Left colon (tissue), 2 donors: ENCODE results near the gene SORBS1. TPM values are rescaled to one million over a fixed set of nuclear protein-coding genes. Genes with fewer than 3 reads are reported as not detected.

Experiments used
- ATAC-seq: fragments of 200-7000 bp; cut with Tn5 transposase; one replicate; pipeline ENCODE4 v1.9.1; 2020; ENCODE audit warnings: mild to moderate bottlenecking, moderate library complexity
- DNase-seq, 2 donors: peaks; one replicate each; pipeline ENCODE4 v3.0.0-alpha.2; 2020
- intact Hi-C, 2 donors: fragments of 100-400 bp; cut with DNase I in 1 of 2; cut with micrococcal nuclease in 1 of 2; formaldehyde crosslinking; loops; one replicate each; pipeline versions ENCODE4 v1.11.2 to v1.14.0; 2022; cut with DNase I, micrococcal nuclease
- total RNA-seq, 2 donors: library from RNA; stranded (reverse); fragmentation: NEBNext Ultra II Directional; extraction: Animal tissue kit (Norgen Biotek cat#: 25700); gene quantifications; one replicate each; pipeline ENCODE4 v1.2.1, GENCODE V29; 2021
- donor health status: DM: no; HTN: no; CAD: no.
- donor health status: DM: yes; HTN: yes; CAD: no.

SORBS1 gene
- total RNA-seq, 2 donors from 2014 or later: 20.6 to 120 TPM

DNA sequence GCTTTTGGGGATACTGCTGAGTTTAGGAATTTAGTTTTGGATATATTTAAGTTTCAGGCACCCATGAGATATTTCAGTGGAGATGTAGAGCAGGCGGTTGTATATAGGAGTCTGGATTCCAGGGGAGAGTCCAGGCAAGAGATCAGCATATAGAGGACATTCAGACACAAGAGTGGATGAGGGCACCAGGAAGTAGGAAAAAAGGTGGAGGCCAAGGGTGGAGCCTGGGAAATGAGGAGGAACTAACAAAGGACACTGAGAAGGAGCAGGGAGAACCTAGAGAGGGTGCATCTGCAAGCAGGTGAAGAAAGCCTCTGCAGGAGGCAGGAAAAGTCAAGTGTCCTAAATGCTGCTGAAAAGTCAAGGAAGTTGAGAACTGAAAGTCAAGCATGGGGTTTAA lies 257.2 kb downstream of the SORBS1 start:
- peak; percentile 67 for ATAC-seq
- DNase-seq: peak in 1 of 2 donors; percentile 40
- intact Hi-C loops: no loop called here

DNA sequence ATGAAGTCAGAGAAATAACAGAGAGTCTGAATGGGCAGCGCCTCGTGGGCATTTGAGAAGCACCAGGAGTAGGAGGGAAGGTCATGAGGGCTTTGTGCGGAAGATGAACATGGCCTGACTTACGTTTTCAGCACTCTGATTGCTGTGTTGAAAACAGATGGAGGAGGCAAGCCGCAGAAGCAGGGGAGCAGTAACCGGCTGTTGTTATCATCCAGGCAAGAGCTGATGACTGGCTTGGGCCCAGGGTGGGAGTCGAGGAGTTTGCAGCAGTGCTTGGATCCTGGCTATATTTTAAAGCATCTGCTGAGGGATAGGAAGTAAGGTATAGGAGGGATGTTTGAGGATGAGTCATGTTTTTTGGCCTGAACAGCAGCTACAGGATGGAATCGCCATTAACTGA lies 257.6 kb downstream of the SORBS1 start:
- intact Hi-C loops: no loop called here
- ATAC-seq (no peak), DNase-seq (no peak)

DNA sequence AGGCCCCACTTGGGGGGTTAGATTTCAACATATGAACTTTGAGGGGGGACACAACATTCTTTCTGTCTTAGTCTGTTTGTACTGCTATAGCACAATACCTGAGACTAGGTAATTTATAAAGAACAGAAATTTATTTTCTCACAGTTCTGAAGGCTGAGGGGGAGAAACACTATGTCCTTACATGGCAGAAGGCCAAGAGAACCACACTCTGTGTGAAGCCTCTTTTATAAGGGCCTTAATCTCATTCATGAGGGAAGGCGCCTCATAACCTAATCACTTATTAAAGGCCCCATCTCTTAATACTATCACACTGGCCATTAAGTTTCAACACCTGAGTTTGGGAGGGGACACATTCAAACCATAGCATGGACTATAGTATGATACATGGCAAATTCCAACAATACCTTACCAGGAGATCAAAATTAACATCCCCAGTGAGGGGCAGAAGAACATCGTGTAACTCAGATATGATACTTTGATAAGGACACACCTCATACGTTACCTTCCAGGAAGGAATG lies 261.1 kb downstream of the SORBS1 start:
- intact Hi-C loops: no loop called here
- ATAC-seq: no peak

DNA sequence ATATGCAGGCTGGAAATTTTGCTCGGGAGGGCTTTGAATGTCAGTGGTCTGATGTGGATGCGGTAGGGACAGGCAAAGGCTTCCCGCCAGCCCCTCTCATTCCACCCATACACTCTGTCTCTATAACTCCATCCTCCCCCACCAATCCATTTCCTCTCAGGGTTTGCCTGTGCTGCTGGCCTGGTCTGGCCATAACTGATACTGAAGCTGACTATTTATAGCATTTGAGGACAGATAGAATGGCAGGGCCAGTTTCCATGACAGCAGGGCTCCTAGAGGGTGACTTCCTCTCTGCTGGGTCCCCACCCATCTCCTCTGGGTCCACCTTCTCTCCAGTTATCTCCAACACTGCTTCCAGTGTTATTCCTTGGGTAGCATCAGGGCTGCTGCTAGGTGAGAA lies 263.8 kb downstream of the SORBS1 start:
- DNase-seq (no peak), ATAC-seq (no peak)
- intact Hi-C loops: no loop called here

More for the DNA sequence above, 261.1 kb downstream of the SORBS1 start:
- no peak for DNase-seq

DNA sequence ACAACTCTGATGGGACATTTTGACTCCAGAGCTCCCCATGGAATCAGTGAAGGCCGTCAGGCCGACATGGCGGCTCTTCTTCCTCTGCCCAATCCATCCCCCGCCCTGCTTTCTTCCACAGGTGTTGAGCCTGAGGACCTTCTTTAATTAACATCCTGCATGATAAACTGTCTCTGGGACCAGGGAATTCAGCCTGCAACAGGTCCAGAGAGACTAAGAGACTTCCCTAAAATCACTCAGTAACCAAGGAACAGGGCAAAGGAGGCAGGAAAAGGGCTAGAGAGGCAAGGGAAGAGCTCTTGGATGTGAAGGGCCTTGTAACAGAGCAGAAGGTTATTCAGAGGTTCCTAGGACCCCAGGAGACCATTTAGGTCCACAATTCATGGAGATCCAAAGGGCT lies 264.4 kb downstream of the SORBS1 start:
- no peak for DNase-seq
- ATAC-seq: no peak
- intact Hi-C loops: no loop called here

DNA sequence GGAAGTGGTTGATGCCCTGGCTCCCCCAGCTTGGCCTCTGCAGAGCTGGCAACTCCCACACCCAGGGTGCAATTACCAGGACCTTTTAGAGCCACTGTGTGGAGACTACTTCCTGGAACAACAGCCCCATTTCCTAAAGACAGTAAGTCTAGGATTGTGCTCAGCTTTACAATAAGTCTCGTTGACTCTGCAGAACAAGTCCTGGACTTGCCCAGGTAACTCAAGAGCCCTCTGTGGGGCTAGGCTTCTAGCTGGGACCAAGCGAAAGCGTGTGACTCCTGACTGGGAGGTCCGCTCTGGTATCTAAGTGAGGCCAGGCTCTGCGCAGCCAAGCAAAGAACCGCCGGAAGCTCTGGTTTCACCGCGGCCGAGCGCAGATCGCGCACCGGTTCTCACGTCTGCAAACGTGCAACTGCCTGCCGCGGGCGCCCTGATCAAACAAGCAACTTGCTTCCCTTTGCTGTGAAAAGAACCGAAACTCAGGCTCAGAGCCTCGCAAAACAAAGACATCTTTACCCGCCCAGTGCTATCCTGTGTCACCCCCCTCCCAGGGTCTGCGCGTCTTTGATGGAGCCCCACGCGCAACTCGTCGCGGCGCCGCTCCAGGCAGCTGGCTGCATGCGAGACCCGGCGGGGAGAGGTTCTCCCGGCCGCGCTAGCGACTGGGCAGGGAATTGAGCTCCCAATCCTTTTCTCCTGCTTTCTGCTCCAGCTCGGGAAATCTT lies 266.0 kb downstream of the SORBS1 start:
- intact Hi-C loops: no loop called here
- DNase-seq: peak; percentile 57 to 78
- ATAC-seq: peak; percentile 68

DNA sequence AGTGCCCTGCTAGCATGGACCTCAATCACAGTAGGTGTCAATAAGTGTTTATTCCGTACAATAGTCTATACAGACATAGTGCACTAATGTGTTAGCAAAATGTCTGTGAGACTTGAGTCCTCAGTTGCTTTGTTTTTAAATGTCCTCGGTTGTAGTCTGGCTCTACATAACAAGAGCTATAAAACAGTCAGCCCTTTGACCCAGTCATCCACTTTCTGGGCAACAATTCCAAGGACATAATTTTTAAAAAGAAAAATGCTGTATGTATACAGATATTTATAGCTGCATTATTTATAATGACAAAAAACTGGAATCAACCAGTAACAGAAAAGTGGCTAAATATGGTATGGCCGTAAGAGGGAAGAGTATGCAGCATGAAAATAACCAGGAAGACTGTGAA lies 267.5 kb downstream of the SORBS1 start:
- ATAC-seq (no peak), DNase-seq (no peak)
- intact Hi-C loops: no loop called here

DNA sequence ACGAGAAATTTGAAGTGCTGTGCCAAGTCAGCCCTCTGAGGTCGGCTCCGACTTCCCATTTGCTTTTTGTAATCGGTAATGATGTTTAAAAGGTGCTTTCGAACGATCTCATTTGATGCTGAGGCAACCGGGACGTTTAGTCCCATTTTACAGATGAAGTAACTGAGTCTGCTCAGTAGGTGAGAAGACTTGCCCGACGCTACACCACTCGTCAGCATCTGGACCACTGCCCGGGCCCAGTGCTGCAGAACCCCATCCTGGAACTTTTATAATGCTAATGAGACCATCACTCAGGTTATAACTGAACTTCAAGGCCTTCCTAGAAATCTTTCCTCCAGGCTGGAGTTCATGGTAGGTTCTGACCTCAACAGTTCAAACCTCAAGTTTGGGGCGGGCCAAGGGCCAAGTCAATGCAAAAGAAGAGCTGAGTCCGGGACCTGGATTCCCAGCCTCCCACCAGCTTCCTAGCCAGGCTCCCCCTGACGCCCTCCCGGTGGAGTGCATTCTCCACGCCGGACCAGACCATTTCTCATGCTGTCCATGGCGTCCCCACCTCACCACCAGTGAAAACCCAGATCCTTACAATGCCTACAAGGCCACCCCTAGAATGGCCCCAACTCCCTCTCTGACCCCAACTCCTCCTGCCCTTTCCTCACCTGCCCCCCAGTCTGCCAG lies 269.7 kb downstream of the SORBS1 start:
- DNase-seq (no peak), ATAC-seq (no peak)
- intact Hi-C loops: no loop called here

DNA sequence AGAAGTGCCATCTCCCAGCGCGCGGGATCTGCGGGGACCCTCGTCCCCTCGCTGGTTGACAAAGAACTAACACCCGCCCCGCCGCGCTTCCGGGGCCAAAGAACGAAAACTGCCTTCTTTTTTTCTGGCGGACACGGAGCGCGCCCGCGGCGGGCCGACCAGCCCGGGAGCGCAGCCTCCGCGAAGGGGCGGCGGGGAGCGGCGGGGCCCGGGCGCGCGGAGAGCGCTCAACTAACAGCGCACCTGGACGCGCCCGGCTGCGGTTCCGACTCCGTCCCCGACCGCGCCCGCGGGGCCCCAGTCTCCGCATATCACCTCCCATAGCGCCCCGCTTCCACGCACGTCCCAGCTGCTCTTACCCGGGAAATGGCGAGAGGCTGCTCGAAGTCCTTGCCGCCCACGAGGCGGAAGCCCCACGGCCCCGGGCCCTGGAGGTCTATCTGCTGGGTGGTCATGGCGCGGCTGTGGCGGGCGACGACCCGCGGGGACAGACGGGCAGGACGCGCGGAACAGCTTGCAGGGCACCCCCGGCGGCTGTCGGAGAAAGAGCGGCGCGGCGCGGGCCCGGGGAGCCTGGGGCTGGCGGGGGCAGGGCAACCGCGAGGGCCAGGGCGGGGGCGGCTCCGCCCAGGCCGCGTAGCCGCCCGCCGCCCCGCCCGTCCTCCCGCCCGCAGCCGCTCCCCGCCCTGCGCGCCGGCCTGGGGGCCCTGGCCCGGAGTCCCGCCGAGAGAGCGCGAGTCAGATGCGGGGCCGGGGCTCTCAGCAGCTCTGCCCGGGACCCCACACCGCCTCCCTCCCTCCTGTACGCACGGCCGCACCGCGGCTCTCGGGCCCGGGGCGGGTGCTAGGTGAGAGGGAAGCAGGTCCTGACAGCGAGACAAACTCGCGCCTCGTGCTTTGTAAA lies 270.5 kb downstream of the SORBS1 start, which contains the start of gene PDLIM1:
Gene PDLIM1 (minus strand): TSS at position 543 of the 904 bp plus-strand sequence. CDS start 88 bp downstream, at position 455.
- peak; percentile 69 for ATAC-seq
- intact Hi-C loops: no loop called here
- DNase-seq: peak; percentile 78 to 89

DNA sequence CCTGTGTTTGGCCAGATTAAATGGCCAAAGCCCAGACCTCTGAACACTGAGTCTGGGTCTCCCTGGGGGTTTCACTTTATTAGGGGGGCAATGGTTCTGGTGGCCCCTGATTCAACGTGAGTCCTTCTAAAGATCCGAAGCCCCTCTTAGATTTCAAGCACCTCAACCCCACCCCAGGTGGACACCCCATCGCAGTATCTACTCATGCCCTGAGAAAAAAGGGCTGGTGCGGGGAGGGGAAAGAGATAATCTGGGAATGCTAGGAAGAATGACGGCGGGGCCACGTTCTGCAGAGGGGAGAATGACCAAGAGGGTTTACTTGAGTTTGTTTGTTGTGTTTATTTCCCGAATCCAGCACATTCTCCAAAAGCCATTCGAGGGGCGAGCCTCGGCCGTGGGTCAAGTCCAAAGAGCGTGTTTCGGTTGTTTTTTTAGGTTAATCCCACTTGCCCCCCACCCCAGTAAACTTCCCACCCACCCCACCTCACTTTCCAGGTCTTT lies 271.2 kb downstream of the SORBS1 start:
- no peak for DNase-seq
- intact Hi-C loops: no loop called here
- ATAC-seq: no peak

DNA sequence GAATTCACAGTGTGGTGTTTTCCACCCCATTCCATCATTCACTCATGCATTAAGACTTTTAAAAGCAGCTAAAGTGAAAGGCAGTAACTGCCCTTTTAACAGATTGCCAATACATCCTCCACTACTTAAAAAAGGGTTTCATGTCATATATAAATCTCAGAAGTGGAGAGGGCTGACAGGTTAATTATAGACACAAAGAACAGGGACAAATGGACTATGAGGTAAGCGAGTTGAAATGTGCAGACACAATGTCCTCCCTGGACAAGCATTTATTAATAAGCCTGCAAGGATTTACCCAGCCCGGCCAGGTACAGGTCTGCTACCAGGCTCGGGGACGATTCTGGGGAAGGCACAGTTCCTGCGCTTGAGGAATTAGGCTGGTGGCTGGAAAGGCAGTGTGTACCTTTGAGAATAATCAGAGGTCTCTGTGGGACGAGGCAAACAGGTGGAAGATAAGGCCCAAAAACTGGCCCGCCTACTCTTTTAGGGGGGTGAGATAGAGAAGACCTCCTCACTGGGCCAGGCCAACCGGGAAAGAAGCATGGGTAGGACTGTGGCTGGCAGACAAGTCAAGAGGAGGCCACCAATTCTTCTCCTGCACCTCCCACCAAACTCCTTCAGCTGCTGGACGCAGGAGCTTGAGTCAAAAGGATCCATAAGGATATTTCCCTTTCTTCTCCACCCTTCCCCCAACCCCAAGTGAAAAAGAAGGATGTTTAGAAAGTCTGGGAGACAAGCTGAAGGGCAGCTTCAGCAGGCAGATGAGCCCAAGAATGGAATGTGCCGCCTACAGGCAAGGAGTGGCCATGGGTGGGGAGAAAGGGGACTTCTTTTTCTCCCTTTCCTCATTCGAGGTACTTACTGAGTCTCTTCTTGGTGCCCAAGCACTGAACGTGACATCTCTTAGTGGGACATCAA lies 271.9 kb downstream of the SORBS1 start:
- ATAC-seq (peak; percentile 58), DNase-seq (peak in 1 of 2 donors; percentile 49)
- intact Hi-C loops: no loop called here

DNA sequence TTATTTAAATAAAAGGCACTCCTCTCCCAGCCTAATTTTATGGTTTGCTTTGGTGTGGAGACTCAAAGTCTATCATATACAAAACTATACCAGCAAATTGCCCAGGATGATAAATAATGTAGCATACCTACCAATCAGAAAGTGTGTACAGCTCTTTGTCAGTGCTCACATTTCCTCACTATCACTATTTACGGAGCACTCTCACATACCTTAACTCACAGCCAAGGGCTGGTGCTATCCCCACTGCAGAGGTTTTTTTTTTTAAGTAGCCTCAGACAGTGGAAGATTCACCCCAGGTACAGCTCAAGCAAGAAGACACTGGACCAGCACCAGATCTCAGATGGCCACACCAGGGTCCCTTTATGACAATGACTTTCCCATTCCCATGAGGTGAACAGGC lies 272.9 kb downstream of the SORBS1 start:
- ATAC-seq: peak; percentile 54
- intact Hi-C loops: no loop called here
- no peak for DNase-seq

DNA sequence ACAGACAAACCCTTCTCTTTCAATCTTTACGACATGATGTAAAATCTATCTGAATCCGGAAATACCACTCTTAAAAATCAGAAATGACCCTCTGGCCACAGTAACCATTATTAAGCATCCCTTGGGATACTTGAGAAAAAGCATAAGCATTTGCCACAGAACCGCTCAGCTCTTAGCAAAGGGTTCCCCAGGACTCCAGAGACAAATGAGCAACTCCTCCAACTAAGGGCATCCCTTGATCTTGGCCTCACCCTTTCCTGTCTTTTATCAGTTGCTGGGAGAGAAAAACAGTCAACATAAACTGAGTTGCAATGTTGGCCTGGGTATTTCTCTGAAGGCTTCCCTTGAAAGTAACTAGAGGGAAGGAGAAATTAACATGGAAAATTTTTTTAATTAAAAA lies 273.9 kb downstream of the SORBS1 start:
- intact Hi-C loops: no loop called here

DNA sequence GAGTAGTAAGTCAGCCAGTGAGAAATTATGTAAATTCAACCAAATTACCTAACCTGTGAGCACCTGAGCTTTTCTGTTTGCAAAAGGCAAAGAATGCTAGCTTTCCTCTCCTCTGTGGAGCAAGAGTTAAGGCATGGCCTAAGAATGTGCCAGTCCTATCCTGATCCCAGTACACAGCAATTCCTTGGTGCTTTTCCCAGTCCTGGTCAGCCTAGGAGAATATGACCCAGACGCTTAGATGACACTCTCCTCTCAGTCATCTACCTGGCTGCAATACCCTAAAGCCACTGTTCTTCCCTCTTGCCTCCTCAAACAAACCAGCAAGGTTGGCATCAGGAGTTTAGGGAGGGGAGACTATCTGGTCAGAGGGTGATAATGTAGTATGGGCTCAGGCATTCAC lies 274.5 kb downstream of the SORBS1 start:
- intact Hi-C loops: no loop called here
- ATAC-seq (no peak), DNase-seq (no peak)

More for the DNA sequence above, 273.9 kb downstream of the SORBS1 start:
- DNase-seq: no peak
- no peak for ATAC-seq

DNA sequence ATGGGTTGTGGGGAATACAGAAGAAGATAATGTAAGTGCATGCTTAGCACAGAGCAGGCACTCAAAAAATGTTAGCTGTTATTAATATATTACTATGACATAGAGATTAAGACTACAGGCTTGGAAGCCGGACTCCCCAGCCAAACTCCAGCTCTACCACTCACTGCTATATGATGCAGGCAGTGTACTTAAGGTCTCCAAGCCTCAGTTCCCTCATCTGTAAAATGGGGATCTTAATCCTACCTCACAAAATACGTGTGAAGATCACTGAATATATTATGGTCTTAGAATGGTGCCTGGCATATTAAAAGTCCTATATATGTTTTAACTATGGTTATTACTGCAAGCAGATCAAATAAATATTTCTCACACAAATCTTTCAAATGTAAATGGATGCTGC lies 275.6 kb downstream of the SORBS1 start:
- ATAC-seq: no peak
- intact Hi-C loops: no loop called here
- no peak for DNase-seq

DNA sequence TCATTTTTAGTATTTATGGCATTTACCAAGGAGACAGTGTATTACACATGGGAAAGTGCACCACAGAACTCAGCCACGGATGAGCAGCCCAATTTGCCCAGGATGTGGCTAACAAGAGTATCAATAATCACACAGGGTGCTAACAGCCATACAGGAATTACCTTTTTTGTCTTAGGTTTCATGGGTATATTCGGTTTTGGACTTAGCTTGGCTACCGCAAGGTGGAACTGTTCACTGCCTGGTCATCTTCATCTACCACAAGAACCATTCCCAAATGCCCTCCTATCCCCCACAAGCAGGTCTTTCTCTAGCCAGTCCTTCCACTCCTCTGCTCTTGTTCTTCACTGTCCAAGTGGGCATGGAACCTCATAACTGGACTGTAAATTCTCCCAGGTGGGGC lies 276.4 kb downstream of the SORBS1 start:
- intact Hi-C loops: no loop called here

DNA sequence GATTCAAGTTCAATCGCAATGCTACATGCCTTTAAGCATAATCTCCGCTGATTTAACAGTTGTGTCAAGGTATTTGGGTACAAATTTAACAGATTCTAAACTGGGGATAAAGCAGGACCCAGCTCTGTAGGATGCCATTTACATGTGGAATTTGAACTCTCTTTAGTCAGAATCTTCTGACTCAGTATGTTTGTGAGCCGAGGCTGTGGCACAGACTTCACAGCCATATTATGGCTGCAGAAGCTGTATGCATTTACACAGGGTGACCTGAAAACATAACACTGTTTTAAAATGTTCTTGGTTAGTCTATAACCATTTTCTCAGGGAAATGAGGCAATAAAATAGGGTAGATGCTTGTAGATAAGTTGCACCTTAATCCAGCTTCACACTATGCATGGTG lies 279.1 kb downstream of the SORBS1 start:
- intact Hi-C loops: no loop called here
- DNase-seq: no peak
- peak; percentile 82 for ATAC-seq

More for the DNA sequence above, 276.4 kb downstream of the SORBS1 start:
- DNase-seq (no peak), ATAC-seq (no peak)

DNA sequence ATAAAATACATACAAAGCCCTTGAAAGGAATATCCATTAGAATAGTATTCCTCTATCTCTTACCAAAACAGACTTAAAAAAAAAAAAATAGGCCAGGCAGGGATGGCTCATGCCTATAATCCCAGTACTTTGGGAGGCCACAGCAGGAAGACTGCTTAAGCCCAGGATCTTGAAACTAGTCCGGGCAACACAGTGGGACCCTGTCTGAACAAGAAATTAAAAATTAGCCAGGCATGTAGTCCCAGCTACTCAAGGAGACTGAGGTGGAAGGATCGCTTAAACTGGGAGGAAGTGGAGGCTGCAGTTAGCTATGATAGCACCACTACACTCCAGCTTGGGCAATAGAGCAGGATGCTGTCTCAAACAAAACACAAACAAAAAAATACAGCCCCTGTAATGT lies 280.0 kb downstream of the SORBS1 start:
- ATAC-seq (no peak), DNase-seq (no peak)
- intact Hi-C loops: no loop called here
